Endothelial cell of umbilical vein (primary cell): ENCODE results near the gene SLCO2B1. TPM values are rescaled to one million over a fixed set of nuclear protein-coding genes. Genes with fewer than 3 reads are reported as not detected.

Experiments
- BruUV-seq: library from RNA; stranded (reverse); fragments of 400-500 nt; replicated peaks from 2 replicates; lab custom pipeline; 2021; lab: Mats Ljungman, UMichigan
- CTCF ChIA-PET: fragments of 300-600, 350-600 bp; sonication (Branson Sonifier 250); formaldehyde crosslinking; loops from one replicate; lab custom pipeline; 2021; ENCODE audit warnings: antibody characterized with exemption, inconsistent platforms; lab: Charles Lee
- POLR2A ChIA-PET: fragments of 300-600, 350-600 bp; sonication (Branson Sonifier 250); formaldehyde crosslinking; loops from one replicate; lab custom pipeline; 2021; ENCODE audit warnings: antibody characterized with exemption, inconsistent platforms; lab: Charles Lee
- DNase-seq: peaks from one replicate; pipeline ENCODE4 v3.0.0-alpha.2; 2011; ENCODE audit warnings: low read depth, low spot score
- FAIRE-seq: peaks from 2 replicates; lab custom pipeline; 2011; peaks lifted over from hg19 to GRCh38; lab: Jason Lieb, UNC
- H2AFZ ChIP-seq: 2 replicates; pipeline ENCODE4 v1.6.0; 2012; ENCODE audit warnings: low read depth, low read length, control low read depth, inconsistent platforms
- H3K27ac ChIP-seq: 2 replicates; pipeline ENCODE4 v1.5.1; 2011; ENCODE audit warnings: low read depth, mild to moderate bottlenecking, control low read depth, low read length, moderate library complexity; ENCODE audit not compliant: insufficient read depth
- H3K27me3 ChIP-seq, 2 experiments: 2 replicates each; pipeline versions ENCODE4 v1.6.0 to v1.6.1; 2011; ENCODE audit warnings: low read length in 2 of 2, mixed read lengths in 1 of 2; ENCODE audit not compliant: control insufficient read depth in 2 of 2, insufficient read depth in 2 of 2
- H3K36me3 ChIP-seq, 2 experiments: 2 replicates in 1 of 2; 3 replicates in 1 of 2; pipeline ENCODE4 v1.5.1; 2011; ENCODE audit warnings: low read length in 2 of 2, mild to moderate bottlenecking in 1 of 2, moderate library complexity in 1 of 2; ENCODE audit not compliant: control insufficient read depth in 2 of 2, insufficient read depth in 2 of 2; ENCODE audit errors: extremely low read depth in 1 of 2
- H3K4me1 ChIP-seq: 3 replicates; pipeline ENCODE4 v1.5.1; 2011; ENCODE audit warnings: mild to moderate bottlenecking, low read length; ENCODE audit not compliant: control insufficient read depth, insufficient read depth; ENCODE audit errors: extremely low read depth
- H3K4me2 ChIP-seq: 2 replicates; pipeline ENCODE4 v1.6.1; 2011; ENCODE audit warnings: low read length, control low read depth, mixed read lengths; ENCODE audit not compliant: insufficient read depth
- H3K4me3 ChIP-seq, 3 experiments: fragments of 200-600 bp in 1 of 3; sonication (generic), shearing (Covaris generic) in 1 of 3; replicated peaks in 1 of 3; 2 replicates each; pipeline ENCODE4 v1.5.1; 2011 to 2016; ENCODE audit warnings: control low read depth in 3 of 3, low read length in 3 of 3, mild to moderate bottlenecking in 2 of 3, inconsistent platforms in 1 of 3, low read depth in 1 of 3, moderate library complexity in 1 of 3; ENCODE audit not compliant: insufficient read depth in 1 of 3
- H3K79me2 ChIP-seq: 2 replicates; pipeline ENCODE4 v1.6.0; 2012; ENCODE audit warnings: low read length, inconsistent platforms; ENCODE audit not compliant: control insufficient read depth, insufficient read depth
- H3K9ac ChIP-seq: replicated peaks from 2 replicates; pipeline ENCODE3; 2011; ENCODE audit warnings: low read length, control low read depth; ENCODE audit not compliant: insufficient read depth; ENCODE audit errors: extremely low read depth
- H3K9me1 ChIP-seq: replicated peaks from 3 replicates; pipeline ENCODE4 v1.6.0; 2011; ENCODE audit warnings: mild to moderate bottlenecking, low read length; ENCODE audit not compliant: control insufficient read depth, insufficient read depth; ENCODE audit errors: extremely low read depth
- H3K9me3 ChIP-seq: replicated peaks from 2 replicates; pipeline ENCODE4 v1.5.1; 2012; ENCODE audit warnings: low read length, inconsistent platforms; ENCODE audit not compliant: control insufficient read depth, insufficient read depth
- H4K20me1 ChIP-seq: replicated peaks from 2 replicates; pipeline ENCODE3; 2011; ENCODE audit warnings: mild to moderate bottlenecking, low read length; ENCODE audit not compliant: control insufficient read depth, insufficient read depth; ENCODE audit errors: extremely low read depth
- EZH2 ChIP-seq: IDR thresholded peaks from 2 replicates; pipeline ENCODE4 v1.6.1; 2012; ENCODE audit warnings: borderline replicate concordance, low read depth, mild to moderate bottlenecking, moderate library complexity, low read length, inconsistent platforms; ENCODE audit not compliant: severe bottlenecking
- FOS ChIP-seq: IDR thresholded peaks from 2 replicates; pipeline ENCODE4 v1.6.1; 2011; ENCODE audit warnings: mild to moderate bottlenecking, low read length, moderate library complexity, borderline replicate concordance; ENCODE audit not compliant: insufficient read depth
- GATA2 ChIP-seq: IDR thresholded peaks from 2 replicates; pipeline ENCODE4 v1.7.0; 2011; ENCODE audit warnings: low read depth, mild to moderate bottlenecking, moderate library complexity, mixed read lengths, low read length; ENCODE audit not compliant: insufficient read length, insufficient read depth
- JUN ChIP-seq: IDR thresholded peaks from 2 replicates; pipeline ENCODE4 v1.6.1; 2011; ENCODE audit warnings: borderline replicate concordance, low read depth; ENCODE audit not compliant: insufficient read length, insufficient read depth
- MYC ChIP-seq: IDR thresholded peaks from one replicate; pipeline ENCODE4 v1.6.1; 2011; ENCODE audit warnings: mild to moderate bottlenecking, low read depth, low read length
- POLR2A ChIP-seq: IDR thresholded peaks from 2 replicates; pipeline ENCODE4 v1.6.1; 2012; ENCODE audit warnings: low read depth, mild to moderate bottlenecking, control low read depth, low read length
- POLR2AphosphoS5 ChIP-seq: IDR thresholded peaks from 2 replicates; pipeline ENCODE4 v1.6.1; 2012; ENCODE audit warnings: low read depth, mild to moderate bottlenecking, control low read depth, low read length, moderate library complexity; ENCODE audit not compliant: insufficient read depth
- dilution Hi-C: fragments of 300-500 bp; cut with MboI; formaldehyde crosslinking; loops from one replicate; pipeline ENCODE4 v1.15.0; 2019; ENCODE audit warnings: low sequenced_read_pairs; ENCODE audit not compliant: extremely low pct_ligation_motif_present
- intact Hi-C: fragments of 100-400 bp; cut with micrococcal nuclease; formaldehyde crosslinking; loops from one replicate; pipeline ENCODE4 v1.10.0; 2022
- polyA plus RNA-seq, 4 experiments: library from polyadenylated mRNA; depleted of rRNA in 3 of 4; stranded (reverse) in 3 of 4; unstranded in 1 of 4; fragments of >200 nt; gene quantifications; 2 replicates each; pipeline versions ENCODE4 v1.2.1 to v1.2.3, GENCODE V29; 2011 to 2012; ENCODE audit warnings: missing spikeins in 1 of 4
- total RNA-seq: library from RNA; stranded (reverse); gene quantifications from 2 replicates; pipeline ENCODE4 v1.2.3, GENCODE V29; 2021
- TF ChIP-seq, protein P1 (sequence below), 2 donors: IDR thresholded peaks; 1 replicate in 1 of 2; 2 replicates in 1 of 2; pipeline ENCODE4 v1.5.1; 2011; ENCODE audit warnings: low read length in 2 of 2, mild to moderate bottlenecking in 2 of 2, moderate library complexity in 2 of 2, control low read depth in 1 of 2, inconsistent platforms in 1 of 2, low read depth in 1 of 2; ENCODE audit not compliant: insufficient read depth in 1 of 2; ENCODE audit errors: extremely low read depth in 1 of 2
- TF ChIP-seq, protein P2 (sequence below): IDR thresholded peaks from 2 replicates; pipeline ENCODE4 v1.6.1; 2011; ENCODE audit not compliant: insufficient read depth, insufficient read length

SLCO2B1 gene
- total and polyA plus RNA-seq, 2 donors (not counting 3 experiments of a cell fraction or from before 2014, with no cell fraction given): 0.04 TPM; not detected in 1

DNA sequence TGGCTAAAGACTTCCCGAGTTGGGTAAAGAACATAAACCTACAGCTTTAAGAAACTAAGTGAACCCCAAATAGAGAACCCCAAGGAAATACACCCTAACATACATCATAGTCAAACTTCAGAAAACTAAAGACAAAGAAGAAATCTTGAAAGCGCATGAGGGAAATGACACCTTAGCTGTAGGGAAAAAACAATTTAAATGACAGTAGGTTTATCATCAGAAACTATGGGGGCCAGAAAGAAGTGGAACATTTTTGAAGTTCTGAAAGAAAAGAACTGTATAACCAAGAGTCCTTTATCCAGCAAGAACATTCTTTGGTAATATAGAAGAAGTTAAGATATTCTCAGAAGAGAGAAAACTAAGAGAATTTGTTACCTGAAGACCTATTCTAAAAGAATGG lies 38.7 kb upstream of the SLCO2B1 start:
- DNase-seq (no peak), FAIRE-seq (no peak)
- Histone ChIP-seq H3K27ac (no peak overlapping the region), H3K4me2 (no peak overlapping the region), H3K9me3 (no peaks in the 10 kb centered on the region), H2AFZ (no peak overlapping the region), H3K27me3 (peaks cover 7 to 9% of the 10 kb centered on the region in 2 experiments), H4K20me1 (no peaks in the 10 kb centered on the region), H3K79me2 (no peaks in the 10 kb centered on the region), H3K9me1 (no peaks in the 10 kb centered on the region), H3K4me1 (no peaks in the 10 kb centered on the region), H3K9ac (no peak overlapping the region), H3K36me3 (no peaks in the 10 kb centered on the region), H3K4me3 (no peak overlapping the region)
- POLR2A ChIA-PET: no interaction called here
- BruUV-seq: no TSS peak
- CTCF ChIA-PET: interaction anchor here (0.6 kb wide), 1 partner anchor 9 kb away, joined by 3 read pairs; no protein-coding TSS in a partner anchor
- TF ChIP-seq, protein P1, sequence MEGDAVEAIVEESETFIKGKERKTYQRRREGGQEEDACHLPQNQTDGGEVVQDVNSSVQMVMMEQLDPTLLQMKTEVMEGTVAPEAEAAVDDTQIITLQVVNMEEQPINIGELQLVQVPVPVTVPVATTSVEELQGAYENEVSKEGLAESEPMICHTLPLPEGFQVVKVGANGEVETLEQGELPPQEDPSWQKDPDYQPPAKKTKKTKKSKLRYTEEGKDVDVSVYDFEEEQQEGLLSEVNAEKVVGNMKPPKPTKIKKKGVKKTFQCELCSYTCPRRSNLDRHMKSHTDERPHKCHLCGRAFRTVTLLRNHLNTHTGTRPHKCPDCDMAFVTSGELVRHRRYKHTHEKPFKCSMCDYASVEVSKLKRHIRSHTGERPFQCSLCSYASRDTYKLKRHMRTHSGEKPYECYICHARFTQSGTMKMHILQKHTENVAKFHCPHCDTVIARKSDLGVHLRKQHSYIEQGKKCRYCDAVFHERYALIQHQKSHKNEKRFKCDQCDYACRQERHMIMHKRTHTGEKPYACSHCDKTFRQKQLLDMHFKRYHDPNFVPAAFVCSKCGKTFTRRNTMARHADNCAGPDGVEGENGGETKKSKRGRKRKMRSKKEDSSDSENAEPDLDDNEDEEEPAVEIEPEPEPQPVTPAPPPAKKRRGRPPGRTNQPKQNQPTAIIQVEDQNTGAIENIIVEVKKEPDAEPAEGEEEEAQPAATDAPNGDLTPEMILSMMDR (IDR thresholded peaks at IDR 0.05; ENCODE audit: extremely low read depth in 1 of 2, insufficient read depth in 1 of 2, low read depth in 1 of 2, low read length in 2 of 2): no peak
- no peak for TF ChIP-seq GATA2
- TF ChIP-seq JUN: no peak
- no peak for TF ChIP-seq MYC
- no peak for TF ChIP-seq EZH2
- no peak for TF ChIP-seq FOS
- TF ChIP-seq, protein P2, sequence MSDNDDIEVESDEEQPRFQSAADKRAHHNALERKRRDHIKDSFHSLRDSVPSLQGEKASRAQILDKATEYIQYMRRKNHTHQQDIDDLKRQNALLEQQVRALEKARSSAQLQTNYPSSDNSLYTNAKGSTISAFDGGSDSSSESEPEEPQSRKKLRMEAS: no peak
- TF ChIP-seq POLR2A: no peak
- no peak for TF ChIP-seq POLR2AphosphoS5
- dilution Hi-C loops (no loop called here), intact Hi-C loops (no loop called here)
